Fibroblast of skin of right biceps (primary cell): ENCODE measurements around the gene PROZ.

Experiments used
- DNase-seq: peaks from one replicate; pipeline ENCODE4 v3.0.0-alpha.2; 2013

Gene PROZ

DNA sequence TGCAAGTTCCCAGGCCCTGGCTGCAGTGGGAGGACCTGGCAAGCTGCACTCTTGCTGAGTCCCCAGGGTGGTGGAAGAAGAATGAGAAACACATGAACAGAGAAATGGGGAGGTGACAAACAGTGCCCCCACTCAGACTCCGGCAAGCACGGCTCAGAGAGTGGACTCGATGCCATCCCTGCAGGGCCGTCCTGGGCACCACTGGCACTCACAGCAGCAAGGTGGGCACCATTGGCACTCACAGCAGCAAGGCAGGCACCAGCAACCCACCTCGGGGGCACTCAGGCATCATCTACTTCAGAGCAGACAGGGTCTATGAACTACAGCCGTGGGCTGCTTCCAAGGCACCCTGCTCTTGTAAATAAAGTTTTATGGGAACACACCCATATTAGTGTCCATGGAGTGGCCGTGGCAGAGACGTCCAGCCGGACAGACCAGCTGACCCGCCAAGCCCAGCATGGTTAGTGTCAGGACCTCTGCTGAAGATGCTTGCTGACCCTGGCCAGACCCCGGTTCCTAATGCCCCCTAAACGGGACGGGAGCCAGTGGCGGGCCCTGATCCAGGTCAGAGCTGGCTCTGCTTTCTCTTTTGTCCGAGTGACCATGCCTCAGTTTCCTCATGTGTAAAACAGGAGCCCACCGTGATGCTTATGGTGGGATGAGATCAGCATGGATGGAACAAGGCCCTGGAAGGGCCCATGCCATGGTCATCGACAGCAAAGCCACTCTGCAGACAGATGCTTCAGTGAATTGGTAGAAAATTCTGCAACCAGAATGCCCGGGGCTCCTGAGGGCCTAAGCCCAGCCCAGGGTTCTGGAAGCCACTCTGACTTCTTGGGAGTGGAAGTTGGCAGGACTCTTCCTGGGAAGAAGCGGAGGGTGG, 37.9 kb upstream of the PROZ start:
- no peak for DNase-seq

DNA sequence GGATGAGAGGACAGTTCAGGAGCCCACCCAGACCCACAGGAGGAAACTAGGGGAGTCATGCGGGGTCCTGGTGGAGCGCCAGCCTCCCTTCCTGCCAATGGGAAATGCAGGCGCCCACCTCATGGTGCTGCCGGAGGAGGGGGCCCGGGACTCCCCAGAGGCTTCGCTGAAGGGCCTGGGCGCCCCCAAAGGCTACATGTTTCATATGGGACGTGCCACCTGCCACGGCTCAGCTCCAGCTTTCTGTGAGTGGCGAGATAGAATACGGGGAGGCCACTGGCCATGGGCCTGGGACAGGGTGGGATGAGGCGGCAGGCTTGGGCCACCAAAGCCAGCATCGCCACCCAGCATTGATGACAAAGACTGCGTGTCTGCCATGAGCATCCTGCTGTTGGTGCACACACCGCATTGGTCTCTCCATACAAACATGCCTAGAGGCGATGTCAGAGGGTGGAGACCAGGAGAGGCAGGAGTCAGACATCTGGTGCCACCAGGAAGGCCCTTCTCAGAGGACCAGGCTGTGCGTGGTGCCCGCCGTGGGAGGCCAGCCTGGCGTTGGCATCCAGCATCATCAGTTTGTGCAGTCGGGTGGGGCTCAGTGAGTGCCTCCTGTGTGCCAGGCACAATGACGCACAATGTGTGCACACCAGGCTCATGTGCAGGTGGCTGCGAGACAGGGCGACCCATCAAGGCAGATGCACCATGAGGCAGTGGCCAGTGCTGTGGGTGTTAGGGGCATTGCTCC, 37.1 kb upstream of the PROZ start:
- DNase-seq: no peak

DNA sequence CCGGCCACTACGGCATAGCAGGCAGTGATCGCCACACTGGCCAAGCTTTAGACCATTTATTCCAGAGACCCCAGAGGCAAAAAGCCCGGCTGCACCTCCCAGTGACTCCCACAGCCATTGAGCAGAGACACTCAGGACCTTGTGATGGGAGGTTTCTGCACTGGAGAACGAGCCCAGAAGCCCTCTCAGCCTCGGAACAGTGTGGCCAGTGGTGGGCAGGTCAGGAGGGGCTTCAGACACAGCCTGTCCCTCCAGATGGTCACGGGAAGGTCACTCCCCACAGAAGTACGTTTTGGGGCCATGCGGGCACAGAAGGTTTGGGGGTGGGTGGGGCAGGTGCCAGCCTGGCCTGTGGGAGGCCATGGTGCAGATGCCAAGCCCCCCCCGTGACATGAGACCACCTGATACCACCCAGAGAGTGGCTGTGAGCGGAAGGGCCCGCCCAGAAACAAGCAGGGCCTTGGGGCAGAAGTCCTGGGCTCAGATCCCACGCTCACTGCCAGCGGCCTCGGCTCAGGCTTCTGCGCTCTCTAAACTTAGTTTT, 36.4 kb upstream of the PROZ start:
- DNase-seq: no peak

DNA sequence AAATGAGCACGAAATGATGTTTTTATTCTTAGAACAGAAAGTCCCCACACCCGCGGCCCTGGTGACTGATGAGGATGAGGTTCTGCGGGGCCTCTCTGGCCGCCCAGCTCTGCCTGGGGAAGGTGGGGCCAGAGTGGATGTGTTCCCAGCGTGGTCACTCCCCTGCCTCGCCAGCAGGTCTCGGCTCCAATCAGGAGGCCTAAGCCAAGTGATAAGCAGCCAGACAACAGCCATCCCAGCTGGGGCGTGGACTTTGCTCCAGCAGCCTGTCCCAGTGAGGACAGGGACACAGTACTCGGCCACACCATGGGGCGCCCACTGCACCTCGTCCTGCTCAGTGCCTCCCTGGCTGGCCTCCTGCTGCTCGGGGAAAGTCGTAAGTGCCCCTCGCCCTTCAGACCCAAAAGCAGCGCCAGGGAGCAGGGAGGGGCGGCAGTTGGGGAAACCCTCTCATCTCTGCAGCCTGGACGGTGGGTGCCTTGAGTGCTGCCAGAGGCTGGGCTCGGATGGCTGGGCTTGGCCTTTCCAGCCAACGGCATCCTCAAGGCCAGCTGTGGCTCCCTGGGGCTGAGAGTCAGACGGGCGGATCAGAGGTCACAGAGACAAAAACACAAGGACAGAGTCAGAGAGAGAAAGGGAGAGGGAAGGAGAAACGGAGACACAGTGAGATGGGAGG, 35.8 kb upstream of the PROZ start, which contains the start of gene F10:
TSS of gene F10 (plus strand) at position 250 of the 676 bp plus-strand sequence. CDS start at position 307, 57 bp downstream.
- peak; percentile 43 for DNase-seq

DNA sequence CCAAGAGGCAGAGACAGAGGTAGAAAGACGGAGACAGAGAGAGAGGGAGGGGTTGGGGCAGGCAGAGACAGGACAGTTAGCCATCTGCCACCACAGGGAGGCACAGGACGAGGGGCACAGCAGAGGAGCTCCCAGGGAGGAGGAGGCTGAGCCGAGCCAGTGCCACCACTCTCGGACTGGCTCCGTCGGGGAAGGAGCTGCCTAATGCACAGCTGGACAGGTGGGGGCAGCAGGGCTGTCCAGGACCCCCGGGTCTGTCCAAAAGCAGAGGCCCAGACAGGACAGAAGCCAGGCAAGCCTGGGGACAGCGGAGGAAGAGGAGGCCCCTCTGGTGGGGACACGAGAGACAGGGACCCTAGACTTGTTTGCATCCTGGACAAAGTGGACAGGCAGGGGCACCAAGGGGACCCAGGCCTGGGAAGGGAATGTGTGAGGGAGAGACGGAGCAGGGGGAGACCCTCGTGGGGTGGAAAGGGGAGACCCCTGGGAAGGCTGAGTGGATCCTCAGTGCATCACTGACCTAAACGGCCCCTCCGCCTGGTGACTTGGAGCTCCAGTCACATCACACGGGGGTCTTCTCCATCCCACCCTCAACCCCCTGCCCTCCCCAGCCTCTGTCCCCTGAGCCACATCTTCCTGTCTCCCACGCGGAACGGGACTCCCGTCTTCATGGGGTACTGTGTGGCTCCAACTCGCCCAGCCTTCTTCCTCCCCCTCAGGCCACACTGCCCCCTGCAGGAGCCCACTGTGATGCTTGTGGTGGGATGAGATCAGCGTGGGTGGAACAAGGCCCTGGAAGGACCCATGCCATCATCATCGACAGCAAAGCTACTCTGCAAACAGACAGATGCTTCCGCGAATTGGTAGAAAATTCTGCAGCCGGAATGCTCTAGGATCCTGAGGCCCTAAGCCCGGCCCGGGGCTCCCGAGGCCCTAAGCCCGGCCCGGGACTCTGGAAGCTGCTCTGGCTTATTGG, 34.9 kb upstream of the PROZ start:
- DNase-seq: no peak

DNA sequence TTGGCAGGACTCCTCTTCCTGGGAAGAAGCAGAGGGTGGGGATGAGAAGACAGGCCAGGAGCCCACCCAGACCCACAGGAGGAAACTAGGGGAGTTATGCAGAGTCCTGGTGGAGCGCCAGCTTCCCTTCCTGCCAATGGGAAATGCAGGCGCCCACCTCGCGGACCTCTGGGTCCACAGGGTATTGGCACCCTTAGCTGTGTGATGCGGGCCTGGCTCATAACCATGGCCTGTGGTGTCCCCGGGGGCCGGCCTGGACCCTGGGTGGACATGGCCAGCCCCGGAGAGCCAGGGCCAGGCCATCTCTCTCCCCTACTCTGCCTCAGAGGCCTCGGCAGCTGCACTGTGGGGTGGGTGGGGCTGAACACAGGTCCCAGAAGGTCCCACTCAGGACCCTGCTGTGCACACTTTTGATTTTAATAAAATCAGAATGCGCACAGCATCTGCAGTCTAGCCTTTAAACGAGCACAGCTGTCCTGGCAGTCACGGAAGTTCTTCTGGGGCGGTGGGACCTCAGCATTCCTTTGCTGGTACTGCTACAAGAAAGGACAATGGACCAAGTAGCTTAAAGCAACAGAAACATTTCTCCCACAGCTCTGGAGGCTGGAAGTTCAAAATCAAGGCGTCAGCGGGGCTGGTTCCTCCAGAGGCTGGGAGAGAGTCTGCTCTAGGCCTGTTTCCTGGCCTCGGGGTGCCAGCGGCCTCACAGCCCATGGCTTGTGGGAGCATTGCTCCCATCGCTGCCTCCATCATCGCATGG, 34.1 kb upstream of the PROZ start:
- DNase-seq: no peak

DNA sequence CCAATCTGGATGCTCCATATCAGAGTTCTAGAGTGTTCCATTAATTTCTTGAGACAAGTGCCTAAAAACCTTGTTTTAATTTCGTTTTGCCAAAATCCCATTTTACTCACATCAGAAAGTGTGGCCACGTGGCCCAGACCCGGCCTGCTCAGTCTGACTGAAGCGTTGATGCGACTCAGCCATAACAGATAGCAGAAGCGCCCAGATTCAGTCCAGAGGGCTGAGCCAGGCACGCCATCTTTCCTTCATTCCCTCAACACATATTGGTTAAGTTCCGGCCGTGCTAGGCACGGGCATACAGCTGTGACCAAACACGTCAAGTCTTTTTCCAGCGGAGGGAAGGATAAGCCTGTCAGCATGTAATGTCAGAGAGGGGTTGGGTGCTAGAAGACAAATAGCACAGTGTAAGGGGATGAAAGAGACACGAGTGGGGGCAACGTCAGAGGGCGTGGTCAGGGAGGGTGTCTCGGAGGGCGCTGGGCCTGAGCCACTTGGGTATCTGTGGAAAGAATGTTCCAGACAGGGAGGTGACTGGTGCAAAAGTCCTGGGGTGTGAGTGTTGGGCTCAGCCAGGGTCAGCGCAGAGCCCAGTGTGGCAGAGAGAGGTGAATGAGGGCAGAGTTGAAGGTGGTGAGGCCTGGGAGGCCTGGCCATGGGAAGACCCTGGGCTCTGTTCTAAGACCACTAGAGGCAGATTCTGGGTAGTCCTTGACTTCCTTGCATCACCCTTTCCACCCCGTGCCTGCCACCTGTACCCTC, 32.8 kb upstream of the PROZ start:
- no peak for DNase-seq

DNA sequence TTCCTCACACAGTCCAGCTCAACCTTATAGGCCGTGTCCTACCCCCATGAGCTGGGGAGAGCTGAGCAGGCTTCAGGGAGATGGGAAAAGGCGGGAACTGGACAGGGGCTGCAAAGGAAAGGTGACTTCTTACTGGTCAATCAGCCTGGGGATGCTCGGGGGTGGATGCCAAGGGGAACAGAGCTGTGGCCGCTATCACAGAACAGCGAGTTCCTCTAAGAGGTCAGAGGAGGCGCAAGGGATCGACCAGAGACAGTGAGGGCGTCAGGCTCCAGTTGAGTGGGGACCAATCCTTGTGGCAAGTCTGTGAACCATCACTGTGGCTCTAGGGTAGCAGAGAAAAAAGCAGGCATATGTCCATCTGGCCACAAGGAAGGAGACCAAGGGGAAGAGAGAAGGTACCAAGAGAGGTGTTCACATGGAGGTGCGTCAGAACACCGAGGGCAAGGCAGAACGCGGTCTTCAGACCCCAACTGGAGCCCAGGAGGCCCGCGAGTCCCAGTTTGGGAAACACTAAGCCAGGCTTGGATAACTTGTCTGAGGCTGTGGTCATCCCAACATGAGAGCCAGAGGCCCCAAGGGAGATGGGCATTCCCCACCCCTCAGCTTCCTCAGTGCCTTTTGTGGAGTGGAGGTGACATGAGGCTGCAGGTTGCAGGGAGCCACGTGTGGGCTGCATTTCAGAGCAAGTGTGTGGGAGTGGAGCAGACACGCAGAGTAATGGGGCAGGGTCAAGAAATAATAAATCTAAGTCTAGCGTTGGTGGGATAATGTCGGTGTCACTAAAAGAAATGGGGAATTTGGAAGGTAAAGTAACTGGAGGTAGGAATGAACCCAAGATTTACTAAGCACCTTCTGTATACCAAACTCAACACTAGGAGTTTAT, 31.9 kb upstream of the PROZ start:
- DNase-seq: no peak

DNA sequence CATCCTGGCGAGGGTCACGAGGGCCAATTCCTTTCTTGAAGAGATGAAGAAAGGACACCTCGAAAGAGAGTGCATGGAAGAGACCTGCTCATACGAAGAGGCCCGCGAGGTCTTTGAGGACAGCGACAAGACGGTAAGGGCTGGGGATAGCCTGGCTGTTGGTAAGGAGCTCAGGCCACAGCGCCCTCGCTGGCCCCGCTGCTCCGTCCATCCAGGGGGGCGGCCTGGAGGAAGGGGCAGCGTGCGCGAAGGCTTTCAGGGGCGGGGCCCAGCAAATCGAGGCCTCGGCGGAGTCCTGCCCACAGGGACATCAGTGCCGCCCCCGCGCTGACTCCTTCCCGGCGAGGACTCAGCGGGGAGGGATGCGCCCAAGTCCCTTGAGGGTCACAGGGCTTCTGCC, 29.0 kb upstream of the PROZ start:
- DNase-seq: no peak

DNA sequence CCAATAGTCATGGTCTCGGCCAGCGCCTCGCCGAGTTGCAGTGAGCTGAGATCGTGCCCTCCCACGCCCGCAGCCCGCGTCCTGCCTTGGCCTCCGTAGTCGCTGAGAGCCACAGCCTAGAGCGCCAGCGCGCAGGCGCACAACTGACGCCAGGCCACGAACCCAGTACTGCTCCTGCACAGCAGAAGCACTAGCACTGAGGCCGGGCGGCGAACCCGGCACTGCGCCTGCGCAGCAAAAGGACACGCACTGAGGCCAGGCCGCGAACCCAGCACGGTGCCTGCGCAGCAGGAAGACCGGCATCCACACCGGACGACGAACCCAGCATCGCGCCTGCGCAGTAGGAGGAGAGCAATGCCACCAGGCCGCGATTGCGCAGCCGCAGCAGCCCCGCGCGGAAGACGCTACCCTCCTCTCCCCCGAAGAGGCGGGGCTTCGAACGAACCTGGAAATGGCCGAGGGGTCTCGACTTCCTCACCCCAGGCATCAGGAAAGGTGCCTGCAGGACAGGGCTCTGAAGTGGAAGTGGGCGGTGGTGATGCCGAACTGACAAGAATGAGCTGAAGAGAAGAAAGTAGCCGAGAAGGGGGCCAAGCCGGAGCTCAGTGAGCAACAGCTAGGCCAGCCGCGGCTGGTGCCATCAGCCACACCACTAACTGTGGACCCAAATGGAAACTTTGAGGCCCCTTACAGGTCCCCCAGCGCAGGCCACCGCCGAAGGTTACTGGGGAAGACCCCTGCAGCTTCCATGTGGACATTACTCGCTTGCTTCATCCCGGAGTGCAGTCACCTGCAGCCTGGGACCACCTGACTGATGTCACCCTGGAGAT, 28.3 kb upstream of the PROZ start:
- DNase-seq: peak; percentile 30

DNA sequence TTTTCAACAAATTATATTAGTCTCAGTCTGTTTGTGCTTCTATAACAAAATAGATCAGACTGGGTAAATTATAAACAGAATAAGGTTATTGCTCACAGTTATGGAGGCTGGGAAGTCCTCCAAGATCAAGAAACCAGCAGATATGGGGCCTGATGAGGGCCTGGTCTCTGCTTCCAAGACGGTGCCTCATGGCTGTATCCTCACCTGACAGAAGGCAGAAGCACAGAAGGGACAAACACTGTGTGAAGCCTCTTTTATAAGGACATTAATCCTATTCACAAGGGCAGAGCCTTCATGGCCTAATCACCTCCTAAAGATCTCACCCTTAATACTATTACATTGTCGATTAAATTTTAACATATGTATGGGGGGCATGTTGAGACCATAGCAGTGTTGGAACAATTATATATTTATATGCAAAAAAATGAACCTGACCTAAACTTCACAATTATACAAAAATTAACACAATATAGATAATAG, 23.1 kb upstream of the PROZ start:
- no peak for DNase-seq

DNA sequence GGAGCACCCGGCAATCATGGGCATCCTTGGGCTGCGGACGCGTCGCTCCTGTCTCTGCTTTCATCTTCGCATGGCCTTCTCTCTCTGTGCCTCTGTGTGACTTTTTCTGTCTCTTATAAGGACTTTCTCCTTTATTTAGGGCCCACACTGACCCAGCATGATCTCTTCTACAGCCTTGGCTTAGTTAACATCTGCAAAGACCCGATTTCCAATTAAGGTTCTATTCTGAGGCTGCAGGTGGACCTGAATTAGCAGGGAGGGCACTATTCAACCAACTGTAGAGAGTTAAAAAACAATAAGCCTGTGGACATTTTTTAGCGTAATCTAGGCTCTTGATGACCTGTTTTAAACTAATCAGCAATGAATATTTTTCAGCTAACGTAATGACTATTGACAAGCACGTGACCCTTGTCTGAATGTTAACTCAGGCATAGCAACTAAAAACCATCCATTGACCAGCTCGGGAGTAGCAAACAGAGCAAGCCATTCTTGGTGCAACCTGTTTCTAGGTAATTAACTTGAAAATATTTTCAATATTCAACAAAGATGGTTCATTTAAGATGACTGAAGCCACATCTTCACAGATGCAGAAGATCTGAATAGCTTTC, 20.7 kb upstream of the PROZ start:
- no peak for DNase-seq

DNA sequence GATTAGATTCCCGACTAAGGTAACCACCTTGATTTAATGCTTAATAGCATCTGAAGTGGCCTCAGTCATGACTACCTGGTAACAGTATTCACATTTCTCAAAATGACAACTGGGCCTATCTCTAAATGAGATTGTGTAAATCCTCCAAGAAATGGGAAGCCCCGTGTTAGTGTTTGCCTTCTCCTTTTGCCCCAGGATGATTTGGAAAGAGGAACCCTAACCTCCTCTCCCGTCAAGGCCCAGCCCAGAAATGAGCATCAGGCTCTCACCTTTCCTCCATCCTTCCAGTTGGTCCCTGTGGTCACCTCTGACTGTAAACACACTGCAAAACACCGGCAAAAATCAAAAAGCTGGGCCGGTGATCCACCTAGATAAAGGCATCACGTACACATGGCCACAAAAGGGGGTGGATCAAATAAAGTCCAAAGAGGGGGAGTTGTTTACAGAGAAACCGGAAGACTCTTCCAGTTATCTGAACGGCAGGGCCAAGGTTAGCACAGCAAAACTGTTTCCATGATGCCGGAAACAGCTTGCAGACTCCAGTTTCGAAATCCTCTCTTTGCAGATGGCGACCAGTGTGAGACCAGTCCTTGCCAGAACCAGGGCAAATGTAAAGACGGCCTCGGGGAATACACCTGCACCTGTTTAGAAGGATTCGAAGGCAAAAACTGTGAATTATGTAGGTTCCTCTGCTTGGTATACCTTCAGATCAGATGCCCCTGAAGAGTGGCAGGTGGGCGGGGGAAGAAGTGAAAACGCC, 19.5 kb upstream of the PROZ start:
- DNase-seq: no peak

DNA sequence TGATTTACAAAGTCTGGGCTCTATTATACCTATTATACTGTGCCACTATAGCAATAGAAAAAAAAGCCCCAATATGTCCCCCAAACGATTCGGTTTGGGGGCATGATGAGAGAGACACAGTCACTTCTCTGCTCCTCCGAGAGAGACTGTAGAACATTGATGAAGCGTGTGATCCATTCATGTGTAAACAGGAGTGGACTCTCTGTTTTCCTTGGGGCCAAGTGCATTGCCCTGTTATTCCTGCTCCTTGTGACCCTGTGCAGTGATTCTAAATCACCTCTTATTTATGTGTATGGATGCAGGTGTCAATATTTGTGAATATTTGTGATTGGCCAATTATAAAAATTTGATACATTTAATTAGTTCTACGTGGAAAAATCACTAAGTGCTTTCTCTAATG, 18.9 kb upstream of the PROZ start:
- no peak for DNase-seq

DNA sequence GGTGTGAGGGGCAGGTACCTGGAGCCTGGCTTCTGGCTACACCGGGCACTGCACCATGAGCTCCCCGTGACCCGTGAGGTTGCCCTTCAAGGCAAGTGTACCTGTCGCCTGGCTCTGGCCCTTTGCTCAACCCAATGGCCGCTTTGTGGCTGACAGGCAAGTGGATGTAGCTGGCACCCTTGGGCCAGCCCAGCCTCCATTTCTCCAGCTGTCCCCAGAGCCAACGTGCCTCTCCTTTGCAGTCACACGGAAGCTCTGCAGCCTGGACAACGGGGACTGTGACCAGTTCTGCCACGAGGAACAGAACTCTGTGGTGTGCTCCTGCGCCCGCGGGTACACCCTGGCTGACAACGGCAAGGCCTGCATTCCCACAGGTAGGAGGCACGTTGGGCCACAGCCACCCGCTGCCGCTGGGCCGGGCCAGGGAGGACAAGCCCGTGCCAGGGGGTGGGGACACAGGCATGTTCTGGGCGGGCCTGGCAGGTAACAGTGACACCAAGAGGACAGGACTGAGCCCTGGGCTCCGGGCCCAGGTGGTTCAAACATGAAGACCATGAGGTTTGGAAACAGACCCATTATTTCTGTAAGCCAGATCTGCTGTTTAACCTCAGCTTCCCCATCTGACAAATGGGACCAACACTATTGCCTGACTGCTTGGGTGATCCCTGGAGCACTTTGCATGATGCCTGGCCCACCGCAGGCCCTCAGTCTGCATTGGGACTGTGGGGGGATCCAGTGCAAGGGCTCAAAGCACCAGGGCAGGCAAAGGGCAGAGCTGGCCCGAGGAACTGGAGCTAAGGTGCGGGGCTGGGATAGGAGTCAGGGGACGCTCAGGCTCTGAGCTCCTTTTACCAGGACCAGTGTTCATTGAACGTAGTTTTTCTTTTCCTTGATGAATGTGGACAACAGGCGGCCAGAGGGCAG, 17.5 kb upstream of the PROZ start:
- no peak for DNase-seq

DNA sequence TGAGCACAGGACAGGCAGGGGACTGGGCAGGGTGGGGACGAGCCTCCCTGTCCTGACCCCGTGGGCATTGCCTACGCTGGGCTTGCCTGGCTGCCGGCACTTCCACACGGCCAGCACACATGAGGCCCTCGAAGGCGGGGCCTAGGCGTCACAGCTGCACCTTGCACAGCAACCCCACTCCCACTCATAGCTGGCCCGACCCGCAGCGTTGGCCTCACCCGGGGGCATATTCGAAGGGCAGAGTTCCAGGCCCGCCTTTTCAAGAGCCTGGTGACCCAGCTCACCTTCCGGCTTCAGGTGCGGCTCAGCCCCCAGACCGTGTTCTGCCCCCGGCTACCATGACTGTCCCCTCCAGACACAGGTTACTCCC, 16.9 kb upstream of the PROZ start:
- no peak for DNase-seq
